Panc1 (cell line): Measurements from ENCODE around the gene ANGPTL7.

ENCODE experiments used
- POLR2AphosphoS5 ChIP-seq: IDR thresholded peaks from 2 replicates; pipeline ENCODE4 v1.6.1; 2012; ENCODE audit warnings: mild to moderate bottlenecking, low read depth, low read length, moderate library complexity
- TF ChIP-seq, protein P1 (sequence below): fragments of 450-650 bp; IDR thresholded peaks from 2 replicates; pipeline ENCODE4 v1.5.1; 2017; ENCODE audit warnings: mild to moderate bottlenecking

- TF ChIP-seq, protein P1, sequence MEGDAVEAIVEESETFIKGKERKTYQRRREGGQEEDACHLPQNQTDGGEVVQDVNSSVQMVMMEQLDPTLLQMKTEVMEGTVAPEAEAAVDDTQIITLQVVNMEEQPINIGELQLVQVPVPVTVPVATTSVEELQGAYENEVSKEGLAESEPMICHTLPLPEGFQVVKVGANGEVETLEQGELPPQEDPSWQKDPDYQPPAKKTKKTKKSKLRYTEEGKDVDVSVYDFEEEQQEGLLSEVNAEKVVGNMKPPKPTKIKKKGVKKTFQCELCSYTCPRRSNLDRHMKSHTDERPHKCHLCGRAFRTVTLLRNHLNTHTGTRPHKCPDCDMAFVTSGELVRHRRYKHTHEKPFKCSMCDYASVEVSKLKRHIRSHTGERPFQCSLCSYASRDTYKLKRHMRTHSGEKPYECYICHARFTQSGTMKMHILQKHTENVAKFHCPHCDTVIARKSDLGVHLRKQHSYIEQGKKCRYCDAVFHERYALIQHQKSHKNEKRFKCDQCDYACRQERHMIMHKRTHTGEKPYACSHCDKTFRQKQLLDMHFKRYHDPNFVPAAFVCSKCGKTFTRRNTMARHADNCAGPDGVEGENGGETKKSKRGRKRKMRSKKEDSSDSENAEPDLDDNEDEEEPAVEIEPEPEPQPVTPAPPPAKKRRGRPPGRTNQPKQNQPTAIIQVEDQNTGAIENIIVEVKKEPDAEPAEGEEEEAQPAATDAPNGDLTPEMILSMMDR: no peak
- TF ChIP-seq POLR2AphosphoS5: no peak
These were observed 32.2 kb upstream of the ANGPTL7 start for GRCh38 chr1:11156963-11157362.
